ENCODE results near the gene MDM2. TPM values are rescaled to one million over a fixed set of nuclear protein-coding genes. Genes with fewer than 3 reads are reported as not detected.

Gene MDM2
- total RNA-seq, 2 donors from 2014 or later = 36.1 to 95.6 TPM

DNA sequence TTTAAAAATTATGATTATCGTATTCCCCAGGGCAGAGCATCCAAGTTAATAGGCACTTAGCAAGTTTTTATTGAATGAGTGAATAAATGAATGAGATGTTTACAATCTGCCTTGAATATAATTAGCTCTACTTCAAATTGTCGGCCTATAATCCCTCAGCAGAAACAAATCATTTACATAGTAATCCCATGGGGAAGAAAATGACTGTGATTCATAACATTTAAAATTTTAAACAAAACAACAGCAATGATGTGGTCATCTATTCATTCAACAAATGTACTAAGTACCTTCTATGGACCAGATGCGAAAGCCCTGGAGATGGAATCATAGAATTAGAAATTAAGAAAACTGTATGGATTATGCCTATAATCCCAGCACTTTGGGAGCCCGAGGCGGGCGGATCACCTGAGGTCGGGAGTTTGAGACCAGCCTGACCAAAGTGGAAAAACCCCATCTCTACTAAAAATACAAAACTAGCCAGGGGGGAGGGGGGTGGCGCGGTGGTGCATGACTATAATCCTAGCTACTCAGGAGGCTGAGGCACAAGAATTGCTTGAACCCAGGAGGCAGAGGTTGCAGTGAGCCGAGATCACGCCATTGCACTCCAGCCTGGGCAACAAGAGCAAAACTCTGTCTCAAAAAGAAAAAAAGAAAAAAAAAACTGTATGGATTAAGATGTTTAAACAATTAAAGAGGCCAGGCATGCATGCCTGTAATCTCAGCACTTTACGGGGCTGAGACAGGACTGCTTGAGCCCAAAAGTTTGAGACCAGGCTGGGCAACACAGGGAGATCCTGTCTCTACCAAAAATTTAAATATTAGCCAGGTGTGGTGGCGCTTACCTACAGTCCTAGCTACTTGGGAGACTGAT is 17.7 kb upstream of the MDM2 start:
- DNase-seq (ENCODE audit: low spot score) = no peak
- Histone ChIP-seq H3K27ac (no peak overlapping the region), H3K4me1 (replicated peaks) (peaks cover 3% of the 10 kb centered on the region), H3K9me3 (no peaks in the 10 kb centered on the region), H3K36me3 (no peaks in the 10 kb centered on the region), H3K27me3 (replicated peaks; ENCODE audit: insufficient read depth) (no peaks in the 10 kb centered on the region), H3K4me3 (no peak overlapping the region)
- intact Hi-C loops (cut with DNase I) = no loop called here
- WGBS = 93% methylated on average over 13 of the region's 13 CpGs
- no peak for TF ChIP-seq POLR2A (IDR thresholded peaks at IDR 0.05)
- TF ChIP-seq POLR2AphosphoS5 (IDR thresholded peaks at IDR 0.05) = no peak
- TF ChIP-seq, protein P1, sequence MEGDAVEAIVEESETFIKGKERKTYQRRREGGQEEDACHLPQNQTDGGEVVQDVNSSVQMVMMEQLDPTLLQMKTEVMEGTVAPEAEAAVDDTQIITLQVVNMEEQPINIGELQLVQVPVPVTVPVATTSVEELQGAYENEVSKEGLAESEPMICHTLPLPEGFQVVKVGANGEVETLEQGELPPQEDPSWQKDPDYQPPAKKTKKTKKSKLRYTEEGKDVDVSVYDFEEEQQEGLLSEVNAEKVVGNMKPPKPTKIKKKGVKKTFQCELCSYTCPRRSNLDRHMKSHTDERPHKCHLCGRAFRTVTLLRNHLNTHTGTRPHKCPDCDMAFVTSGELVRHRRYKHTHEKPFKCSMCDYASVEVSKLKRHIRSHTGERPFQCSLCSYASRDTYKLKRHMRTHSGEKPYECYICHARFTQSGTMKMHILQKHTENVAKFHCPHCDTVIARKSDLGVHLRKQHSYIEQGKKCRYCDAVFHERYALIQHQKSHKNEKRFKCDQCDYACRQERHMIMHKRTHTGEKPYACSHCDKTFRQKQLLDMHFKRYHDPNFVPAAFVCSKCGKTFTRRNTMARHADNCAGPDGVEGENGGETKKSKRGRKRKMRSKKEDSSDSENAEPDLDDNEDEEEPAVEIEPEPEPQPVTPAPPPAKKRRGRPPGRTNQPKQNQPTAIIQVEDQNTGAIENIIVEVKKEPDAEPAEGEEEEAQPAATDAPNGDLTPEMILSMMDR (IDR thresholded peaks at IDR 0.05) = no peak

DNA sequence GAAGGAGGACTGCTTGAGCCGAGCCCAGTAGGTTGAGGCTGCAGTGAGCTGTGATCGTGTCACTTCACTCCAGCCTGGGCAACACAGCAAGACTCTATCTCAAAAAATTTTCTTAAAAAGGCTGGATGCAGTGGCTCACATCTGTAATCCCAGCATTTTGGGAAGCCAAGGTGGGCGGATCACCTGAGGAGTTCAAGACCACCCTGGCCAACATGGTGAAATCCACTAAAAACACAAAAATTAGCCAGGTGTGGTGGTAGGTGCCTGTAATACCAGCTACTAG is 17.1 kb upstream of the MDM2 start:
- H3K27me3 ChIP-seq (replicated peaks; ENCODE audit: insufficient read depth) = no peaks in the 10 kb centered on the region
- H3K27ac ChIP-seq = no peak overlapping the region
- peaks cover 3% of the 10 kb centered on the region for H3K4me1 ChIP-seq (replicated peaks)
- 65% methylated on average over 3 of the region's 3 CpGs for WGBS
- intact Hi-C loops (cut with DNase I) = no loop called here
- H3K4me3 ChIP-seq = no peak overlapping the region
- H3K9me3 ChIP-seq = no peaks in the 10 kb centered on the region
- TF ChIP-seq POLR2AphosphoS5 (IDR thresholded peaks at IDR 0.05) (no peak), POLR2A (IDR thresholded peaks at IDR 0.05) (no peak)
- TF ChIP-seq, protein P1 (IDR thresholded peaks at IDR 0.05) = no peak
- DNase-seq (ENCODE audit: low spot score) = no peak
- no peaks in the 10 kb centered on the region for H3K36me3 ChIP-seq

GRCh38 chr12:68791897-68792481 is 16.0 kb upstream of the MDM2 start:
- TF ChIP-seq POLR2A (IDR thresholded peaks at IDR 0.05) = no peak
- TF ChIP-seq POLR2AphosphoS5 (IDR thresholded peaks at IDR 0.05) = no peak
- TF ChIP-seq, protein P1 (IDR thresholded peaks at IDR 0.05) = no peak
- intact Hi-C loops (cut with DNase I) = no loop called here
- Histone ChIP-seq H3K4me1 (replicated peaks) (peaks cover under 1% of the 10 kb centered on the region), H3K27me3 (replicated peaks; ENCODE audit: insufficient read depth) (no peaks in the 10 kb centered on the region), H3K9me3 (no peaks in the 10 kb centered on the region), H3K36me3 (no peaks in the 10 kb centered on the region), H3K27ac (no peak overlapping the region), H3K4me3 (no peak overlapping the region)
- DNase-seq (ENCODE audit: low spot score) = no peak
- WGBS = 98% methylated on average over 2 of the region's 2 CpGs

GRCh38 chr12:68792952-68793351 is 15.0 kb upstream of the MDM2 start:
- H3K4me1 ChIP-seq (replicated peaks) = no peaks in the 10 kb centered on the region
- no peaks in the 10 kb centered on the region for H3K9me3 ChIP-seq
- intact Hi-C loops (cut with DNase I) = no loop called here
- H3K27me3 ChIP-seq (replicated peaks; ENCODE audit: insufficient read depth) = no peaks in the 10 kb centered on the region
- 73% methylated on average over 2 of the region's 2 CpGs for WGBS
- no peak for DNase-seq (ENCODE audit: low spot score)
- no peak overlapping the region for H3K4me3 ChIP-seq
- no peak overlapping the region for H3K27ac ChIP-seq
- H3K36me3 ChIP-seq = no peaks in the 10 kb centered on the region
- TF ChIP-seq, protein P1 (IDR thresholded peaks at IDR 0.05) = no peak
- TF ChIP-seq POLR2AphosphoS5 (IDR thresholded peaks at IDR 0.05) (no peak), POLR2A (IDR thresholded peaks at IDR 0.05) (no peak)

DNA sequence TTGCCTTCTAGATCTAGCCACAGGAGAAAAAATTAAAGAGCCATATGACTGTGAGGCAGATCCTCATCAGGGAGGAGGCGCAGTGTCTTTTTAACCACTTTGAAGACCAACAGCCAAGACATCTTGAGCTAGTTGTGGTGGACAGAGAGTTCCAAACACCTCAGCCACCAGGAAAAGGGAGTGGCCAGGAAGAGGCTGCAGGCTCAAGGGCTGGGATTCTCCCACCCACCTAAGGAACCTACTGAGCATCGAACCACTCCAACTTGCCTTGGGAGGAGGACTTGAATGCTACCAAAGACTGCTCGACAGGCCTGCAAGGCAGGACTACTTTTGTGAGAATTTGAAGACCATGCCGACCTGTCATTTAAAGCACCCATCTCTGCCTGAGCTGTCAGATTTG is 14.5 kb upstream of the MDM2 start:
- no peaks in the 10 kb centered on the region for H3K27me3 ChIP-seq (replicated peaks; ENCODE audit: insufficient read depth)
- WGBS = 97% methylated on average over 4 of the region's 4 CpGs
- TF ChIP-seq, protein P1 (IDR thresholded peaks at IDR 0.05) = no peak
- TF ChIP-seq POLR2A (IDR thresholded peaks at IDR 0.05) (no peak), POLR2AphosphoS5 (IDR thresholded peaks at IDR 0.05) (no peak)
- no peak for DNase-seq (ENCODE audit: low spot score)
- H3K9me3 ChIP-seq = no peaks in the 10 kb centered on the region
- no peak overlapping the region for H3K27ac ChIP-seq
- no peaks in the 10 kb centered on the region for H3K36me3 ChIP-seq
- H3K4me1 ChIP-seq (replicated peaks) = no peaks in the 10 kb centered on the region
- no peak overlapping the region for H3K4me3 ChIP-seq
- intact Hi-C loops (cut with DNase I) = no loop called here
